Gastrocnemius medialis (tissue), 4 donors: ENCODE results near the gene EID2B.

Experiments
- CTCF ChIP-seq, 5 experiments: fragments of 450-650 bp in 3 of 5; fragments of 200-600 bp in 2 of 5; sonication (generic) in 2 of 5; IDR thresholded peaks in 4 of 5; conservative IDR thresholded peaks in 1 of 5; 1 replicate in 4 of 5; 2 replicates in 1 of 5; pipeline ENCODE4 v1.5.1; 2016 to 2019; ENCODE audit warnings: antibody characterized with exemption in 5 of 5, mild to moderate bottlenecking in 3 of 5, moderate library complexity in 3 of 5
- POLR2A ChIP-seq, 2 donors: fragments of 450-650 bp; IDR thresholded peaks; one replicate each; pipeline ENCODE4 v1.6.1; 2017; ENCODE audit warnings: antibody characterized with exemption in 2 of 2, mild to moderate bottlenecking in 2 of 2, moderate library complexity in 2 of 2

- no peak for TF ChIP-seq CTCF (IDR thresholded peaks at IDR 0.05 in 4 of 5, conservative IDR thresholded peaks at IDR 0.05 in 1 of 5)
- no peak for TF ChIP-seq POLR2A (IDR thresholded peaks at IDR 0.05)
Measured at GRCh38 chr19:39481229-39481545, 51.5 kb downstream of the EID2B start.
